ENCODE measurements around the gene NOS1AP.

Gene NOS1AP

DNA sequence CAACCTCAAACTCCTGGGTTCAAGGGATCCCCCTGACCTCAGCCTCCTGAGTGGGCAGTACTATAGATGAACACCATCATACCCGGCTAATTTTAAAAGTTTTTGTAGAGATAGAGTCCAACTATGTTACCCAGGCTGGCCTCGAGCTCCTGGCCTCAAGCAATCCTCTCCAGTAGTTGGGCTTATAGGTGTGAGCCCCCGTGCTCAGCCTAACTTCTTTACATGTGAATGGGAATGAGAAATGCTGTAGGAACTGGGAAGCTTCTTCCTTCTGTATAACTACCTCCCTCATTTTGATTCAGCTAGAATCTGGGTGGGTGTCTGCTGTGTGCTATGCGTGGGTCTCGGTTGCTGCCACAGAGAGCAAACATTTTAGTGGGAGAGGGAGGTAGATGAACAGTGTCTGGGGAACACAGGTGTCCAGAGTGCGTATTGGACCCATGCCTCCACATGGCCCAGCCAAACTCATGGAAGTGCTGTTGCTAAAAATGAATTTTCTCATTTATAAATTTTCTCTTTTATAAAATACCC lies 150.6 kb downstream of the NOS1AP start:
- no peak for DNase-seq (ENCODE audit: low read depth)

DNA sequence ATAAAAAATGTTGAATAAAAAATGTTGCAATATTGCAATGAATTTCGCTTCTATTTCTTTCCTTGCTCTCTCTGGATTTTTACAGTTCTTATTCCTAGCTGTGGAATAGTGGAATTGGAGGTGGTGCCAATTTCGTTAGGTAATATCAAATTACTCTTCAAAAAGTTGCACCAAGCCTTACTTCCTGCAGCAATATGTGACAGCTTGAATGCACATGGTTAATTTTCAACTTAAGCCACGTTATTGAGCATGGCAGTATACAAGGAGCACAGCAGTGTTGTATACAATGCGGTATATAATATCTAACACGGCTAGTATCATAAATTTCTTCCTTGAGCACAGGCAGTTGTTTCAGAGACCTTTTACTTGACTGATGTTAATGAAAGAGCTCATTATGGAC lies 152.5 kb downstream of the NOS1AP start:
- no peak for DNase-seq (ENCODE audit: low read depth)

DNA sequence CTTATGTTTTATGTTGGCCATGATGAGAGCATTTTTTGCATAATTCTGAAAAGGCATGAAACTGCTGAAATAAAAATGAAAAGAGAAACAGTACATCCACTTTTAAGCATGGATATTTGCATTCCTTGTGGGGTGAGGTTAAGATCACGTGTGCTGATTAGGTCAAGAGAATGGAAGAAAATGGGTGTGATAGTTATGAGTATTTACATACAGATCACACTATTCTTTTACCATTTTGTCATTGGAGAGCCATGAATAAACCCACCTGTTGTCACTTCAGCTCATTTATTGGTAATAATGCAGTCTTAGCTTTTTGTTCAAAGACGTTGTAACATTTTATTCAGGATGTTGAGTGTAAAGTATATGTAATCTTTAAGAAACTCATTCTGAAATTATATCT lies 153.2 kb downstream of the NOS1AP start:
- DNase-seq (ENCODE audit: low read depth) = no peak

DNA sequence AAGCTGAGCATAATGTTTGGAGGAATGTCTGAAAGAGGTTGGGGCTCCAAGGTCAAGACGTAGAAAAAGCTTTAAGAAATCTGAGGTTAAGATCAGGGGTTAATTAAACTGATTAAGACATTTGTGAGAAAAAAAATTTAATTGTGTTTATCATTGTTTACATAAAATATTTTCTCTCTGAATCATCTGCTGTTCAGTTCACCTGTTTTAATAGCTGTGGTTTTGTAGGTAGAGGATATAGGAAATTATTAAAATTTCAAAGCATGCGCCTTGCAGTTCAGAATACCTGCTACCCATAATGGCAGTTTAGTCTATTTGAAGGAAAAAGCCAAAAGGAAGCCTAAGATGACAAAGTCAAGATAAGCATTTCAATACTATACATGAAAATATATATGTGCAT lies 154.0 kb downstream of the NOS1AP start:
- DNase-seq (ENCODE audit: low read depth) = no peak

DNA sequence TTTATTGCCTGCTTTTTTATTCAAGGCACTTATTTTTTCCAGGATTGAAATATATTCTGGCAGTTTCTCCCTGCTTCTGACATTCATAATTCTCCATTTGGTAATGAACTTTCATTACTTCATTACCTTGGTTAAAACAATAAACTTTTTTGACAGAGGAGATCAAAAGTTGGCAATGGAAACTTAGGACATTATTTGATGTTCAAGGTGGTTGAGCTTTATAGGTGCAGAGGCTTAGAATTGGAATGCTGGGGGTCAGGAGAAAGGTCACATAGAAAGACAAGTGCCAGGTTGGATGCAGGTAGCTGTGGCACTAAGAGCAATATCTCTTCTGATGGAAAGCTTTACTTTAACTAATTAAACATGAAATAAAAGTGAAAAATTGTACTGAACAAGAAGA lies 154.8 kb downstream of the NOS1AP start:
- DNase-seq (ENCODE audit: low read depth) = no peak

DNA sequence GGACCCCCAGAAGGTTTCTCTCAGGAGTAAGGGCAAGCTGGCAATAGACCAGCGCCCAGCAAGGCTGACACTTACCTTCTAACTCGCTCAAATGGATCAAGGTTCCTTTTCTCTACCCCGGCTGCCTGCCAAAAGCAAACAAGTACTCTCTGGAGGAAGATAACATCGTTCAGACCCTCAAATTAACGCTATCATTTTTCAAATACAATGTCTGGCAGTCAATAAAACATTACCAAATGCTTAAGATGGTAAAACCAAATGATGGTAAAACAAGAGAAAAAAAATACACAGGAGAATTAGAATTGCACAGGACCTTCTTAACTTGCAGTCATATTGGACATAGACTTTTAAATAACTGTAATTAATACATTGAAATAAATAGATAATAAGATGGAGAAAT lies 159.1 kb downstream of the NOS1AP start:
- DNase-seq (ENCODE audit: low read depth) = no peak

DNA sequence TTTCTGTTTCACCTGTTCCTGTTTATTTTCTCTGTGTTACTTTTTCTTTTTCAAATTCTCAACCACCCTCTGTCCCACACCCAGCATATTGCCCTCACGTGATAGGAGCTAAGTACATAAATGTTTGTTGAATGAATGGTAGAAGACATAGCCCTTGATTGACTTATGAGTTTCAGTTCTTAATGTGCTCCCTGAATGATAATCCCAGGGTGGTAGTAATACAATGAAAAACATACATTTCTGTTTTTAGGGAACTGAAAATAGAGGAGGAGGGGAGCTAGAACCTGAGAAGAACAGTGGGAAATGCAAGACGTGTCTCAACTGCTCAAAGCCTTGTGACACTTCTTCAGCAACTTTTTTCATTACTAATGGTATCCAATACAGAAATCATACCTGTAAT lies 160.1 kb downstream of the NOS1AP start:
- no peak for DNase-seq (ENCODE audit: low read depth)

DNA sequence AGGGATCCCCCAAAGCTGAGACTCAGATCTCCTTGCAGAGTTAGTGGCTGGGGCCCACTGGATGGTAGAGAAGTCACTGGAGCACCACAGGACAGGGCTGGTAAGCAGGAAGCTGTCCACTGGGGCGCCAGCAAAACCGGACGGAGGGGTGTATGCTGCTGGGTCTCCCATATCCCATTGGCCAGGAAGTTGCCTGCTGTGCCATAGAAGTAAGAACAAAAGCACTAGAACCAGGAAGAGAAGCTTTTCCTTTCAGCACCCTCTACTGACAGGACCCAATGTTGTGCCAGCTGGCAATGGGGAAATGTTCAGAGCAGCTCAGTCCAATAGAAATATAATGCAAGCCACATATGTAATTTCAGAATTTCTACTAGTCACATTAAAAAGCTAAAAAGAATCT lies 160.6 kb downstream of the NOS1AP start:
- DNase-seq (ENCODE audit: low read depth) = no peak

DNA sequence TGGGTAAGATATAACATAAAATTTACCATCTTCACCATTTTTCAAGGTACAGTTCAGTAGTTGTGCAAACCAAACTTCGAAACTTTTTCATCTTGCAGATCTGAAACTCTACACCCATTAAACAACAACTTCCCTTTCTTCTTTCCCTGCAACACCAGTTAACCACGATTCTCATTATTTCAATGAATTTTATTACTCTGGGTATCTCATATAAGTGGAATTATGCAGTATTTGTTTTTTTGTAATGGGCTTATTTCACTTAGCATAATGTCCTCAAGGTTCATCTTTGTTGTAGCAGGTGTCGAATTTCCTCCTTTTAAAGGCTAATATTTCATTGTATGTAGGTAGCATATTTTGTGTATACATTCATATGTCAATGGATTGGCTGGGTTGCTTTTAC lies 161.0 kb downstream of the NOS1AP start:
- DNase-seq (ENCODE audit: low read depth) = no peak

DNA sequence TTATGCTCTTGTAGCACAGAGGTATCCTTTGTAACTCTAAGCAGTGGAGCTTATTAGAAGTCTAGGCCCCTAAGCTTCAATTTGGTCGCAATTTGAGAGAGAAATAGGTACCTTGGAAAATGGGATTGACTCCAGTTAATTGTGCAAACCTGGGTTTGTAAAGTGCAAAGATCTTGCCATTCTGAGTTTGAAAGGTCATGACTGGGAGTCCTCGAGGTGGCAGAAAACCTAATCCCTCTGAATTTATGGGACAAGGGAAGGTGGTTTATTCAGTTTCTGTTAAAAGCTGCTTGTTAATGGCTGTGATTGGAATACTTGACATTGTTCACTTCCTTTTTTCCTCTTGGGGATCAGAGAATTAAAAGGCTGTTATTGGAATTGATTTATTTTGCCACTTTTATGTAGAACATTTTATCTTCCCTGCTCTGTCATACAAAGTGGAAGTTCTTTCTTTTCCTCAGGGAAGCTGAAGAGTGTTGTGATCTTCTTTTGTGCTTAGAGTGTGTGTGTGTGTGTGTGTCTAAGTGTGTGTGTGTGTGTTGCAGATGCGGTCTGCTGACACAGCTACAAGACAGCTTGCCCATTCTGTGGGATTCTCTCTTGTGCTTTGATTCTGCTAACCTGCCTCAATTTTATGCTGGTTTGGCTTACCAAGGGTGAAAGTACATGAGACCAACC lies 162.7 kb downstream of the NOS1AP start:
- DNase-seq (ENCODE audit: low read depth) = no peak

DNA sequence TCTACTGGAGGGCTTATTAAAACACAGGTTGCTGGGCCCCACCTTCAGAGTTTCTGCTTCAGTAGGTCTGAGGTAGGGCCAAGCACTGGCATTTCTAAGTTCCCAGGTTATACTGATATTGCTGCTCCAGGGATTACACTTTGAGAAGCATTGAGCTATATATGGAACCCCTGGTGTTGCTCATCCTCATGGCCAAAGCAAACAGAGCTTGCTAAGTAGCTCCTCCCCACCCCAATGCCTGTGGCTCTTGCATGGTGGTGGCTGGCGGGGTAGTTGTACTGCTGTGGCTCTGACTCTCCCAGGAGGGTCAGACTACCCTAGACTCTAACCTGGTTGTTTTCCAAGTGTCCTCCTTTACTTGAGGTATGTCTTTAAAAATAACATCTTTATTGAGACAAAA lies 163.6 kb downstream of the NOS1AP start:
- DNase-seq (ENCODE audit: low read depth) = no peak

DNA sequence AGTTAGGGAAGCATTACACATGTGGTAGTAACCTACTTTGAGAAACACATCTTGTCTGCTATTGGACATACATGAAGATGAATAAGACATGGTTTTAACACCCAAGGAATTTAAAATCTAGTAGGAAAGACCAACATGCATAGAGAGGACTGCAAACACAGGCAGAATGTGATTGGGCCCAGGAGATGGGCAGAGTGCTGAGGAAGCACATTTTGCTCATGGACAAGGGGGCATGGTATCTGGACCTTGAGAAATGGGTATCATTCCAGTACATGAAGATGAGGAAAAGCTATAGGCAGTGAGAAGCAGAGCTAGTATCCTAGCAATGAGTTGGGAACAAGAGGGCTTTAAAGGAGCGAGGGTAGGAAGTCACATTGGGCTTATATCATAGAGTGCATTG lies 164.4 kb downstream of the NOS1AP start:
- DNase-seq (ENCODE audit: low read depth) = no peak

DNA sequence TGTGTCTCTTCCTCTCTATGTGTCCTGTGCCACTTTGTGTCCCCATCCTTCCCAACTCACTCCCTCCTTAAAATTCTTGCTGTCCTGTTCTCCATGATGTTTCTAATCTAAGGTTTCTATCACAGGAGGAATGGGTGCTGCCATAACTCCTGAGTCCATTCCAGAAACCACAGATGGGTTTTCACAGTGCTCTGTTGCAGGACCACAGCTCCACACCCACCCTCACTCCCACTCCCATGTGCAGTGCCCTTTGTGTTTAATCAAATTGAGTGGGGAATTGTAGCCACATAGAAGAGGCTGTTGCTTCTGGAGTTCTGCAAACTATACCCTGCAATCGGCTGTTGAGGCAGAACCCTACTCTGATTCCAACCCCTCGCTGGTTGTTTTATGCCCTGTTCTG lies 165.1 kb downstream of the NOS1AP start:
- no peak for DNase-seq (ENCODE audit: low read depth)

DNA sequence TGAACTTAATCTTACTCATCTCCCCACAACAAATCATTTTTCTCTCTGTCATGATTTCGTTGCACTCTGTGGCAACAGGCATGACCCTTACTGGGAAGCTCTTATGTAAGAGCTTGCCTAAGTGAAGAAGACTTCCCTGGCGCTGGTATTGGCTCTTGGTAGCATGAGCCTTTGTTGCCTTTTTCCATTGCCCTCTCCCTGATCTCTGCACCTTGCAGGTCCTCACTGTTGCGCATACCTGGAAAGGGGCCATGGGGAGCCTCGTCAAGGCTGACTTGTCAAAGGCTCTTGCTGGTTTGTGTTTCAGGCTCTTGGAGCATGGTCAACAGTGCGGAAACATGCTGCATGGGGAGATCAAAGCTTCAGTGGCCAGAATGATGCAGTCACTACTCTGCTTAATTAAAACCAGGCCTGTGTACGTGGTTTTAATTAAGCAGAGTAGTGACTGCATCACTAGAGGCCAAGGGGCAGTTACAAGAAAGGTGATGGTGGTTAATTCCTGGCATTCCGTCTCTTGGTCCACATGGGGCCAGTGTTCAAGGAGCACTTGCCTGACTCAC lies 165.8 kb downstream of the NOS1AP start:
- peak; percentile 77 for DNase-seq (ENCODE audit: low read depth)

DNA sequence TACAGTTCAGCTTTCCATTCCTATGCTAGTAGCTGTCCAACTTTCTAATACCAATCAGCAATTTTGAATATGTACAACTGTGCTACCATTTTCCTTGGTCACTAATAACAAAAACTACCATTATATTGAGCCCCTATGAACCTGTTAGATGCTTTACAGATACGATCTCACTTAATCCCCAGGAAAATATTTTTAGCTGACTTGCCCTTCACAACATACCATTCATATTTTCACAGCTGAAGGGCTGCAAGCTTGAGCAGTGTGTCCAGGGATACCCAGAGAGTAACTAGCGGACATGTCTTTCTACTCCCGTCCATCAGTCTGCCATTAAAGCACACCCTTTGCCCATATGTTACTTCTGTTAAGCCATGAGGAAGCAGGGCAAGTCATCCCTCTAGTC lies 166.7 kb downstream of the NOS1AP start:
- DNase-seq (ENCODE audit: low read depth) = peak; percentile 37

DNA sequence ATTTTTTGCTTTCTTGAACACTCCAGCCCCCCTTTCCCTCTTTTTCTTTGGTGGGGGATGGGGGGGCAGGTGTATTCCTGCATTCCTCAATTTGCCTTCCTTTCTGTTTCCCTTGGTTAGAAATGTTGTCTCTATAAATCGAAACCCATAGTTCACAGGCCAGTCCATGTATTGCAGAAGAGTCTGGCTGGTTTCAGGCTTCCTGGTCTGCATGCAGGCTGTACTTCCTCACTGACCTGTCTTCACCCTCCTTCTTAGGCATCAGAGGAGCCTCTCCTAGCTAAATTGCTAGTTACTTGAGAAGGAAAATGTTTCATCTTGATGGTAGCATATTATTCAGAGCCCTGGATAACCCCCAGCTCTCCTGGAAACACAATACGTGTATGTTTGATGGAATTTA lies 167.1 kb downstream of the NOS1AP start:
- DNase-seq (ENCODE audit: low read depth) = no peak

DNA sequence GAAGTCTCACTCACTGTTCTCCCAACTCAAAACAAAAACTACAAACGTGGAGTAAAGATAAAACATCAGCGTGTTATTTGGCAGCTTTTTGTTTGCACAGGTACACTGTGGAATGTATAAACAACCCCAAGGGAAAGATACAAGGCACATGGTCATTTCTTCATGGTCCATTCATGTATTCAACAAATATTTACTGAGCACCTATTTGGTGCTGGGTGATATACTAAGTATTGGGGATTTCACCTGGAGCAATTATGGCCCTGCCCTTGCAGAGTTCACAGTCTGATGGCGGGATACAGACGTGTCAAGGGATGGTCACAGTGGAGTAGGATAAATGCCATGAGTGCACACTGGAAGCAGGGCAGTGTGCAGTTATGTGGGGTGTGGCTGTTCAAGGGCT lies 171.1 kb downstream of the NOS1AP start:
- DNase-seq (ENCODE audit: low read depth) = no peak

DNA sequence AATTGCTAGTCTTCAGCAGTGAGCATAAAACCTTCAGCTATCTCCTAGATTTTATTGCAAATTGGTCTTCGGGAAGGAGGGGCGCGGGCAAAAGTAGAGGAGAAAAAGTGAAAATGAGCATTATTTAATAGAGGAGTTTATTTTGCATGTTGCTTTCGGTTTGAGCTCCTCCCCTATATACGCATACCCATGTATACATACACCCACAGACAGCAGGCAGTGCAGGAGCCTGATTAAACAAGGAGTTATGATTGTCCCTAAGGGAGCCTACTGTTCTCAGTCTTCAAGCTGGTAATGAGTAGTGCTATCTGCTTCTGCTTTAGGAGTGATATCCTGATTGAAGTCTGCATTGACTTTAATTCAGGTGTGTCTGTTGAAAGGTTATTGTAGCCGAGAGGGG lies 173.3 kb downstream of the NOS1AP start:
- no peak for DNase-seq (ENCODE audit: low read depth)

DNA sequence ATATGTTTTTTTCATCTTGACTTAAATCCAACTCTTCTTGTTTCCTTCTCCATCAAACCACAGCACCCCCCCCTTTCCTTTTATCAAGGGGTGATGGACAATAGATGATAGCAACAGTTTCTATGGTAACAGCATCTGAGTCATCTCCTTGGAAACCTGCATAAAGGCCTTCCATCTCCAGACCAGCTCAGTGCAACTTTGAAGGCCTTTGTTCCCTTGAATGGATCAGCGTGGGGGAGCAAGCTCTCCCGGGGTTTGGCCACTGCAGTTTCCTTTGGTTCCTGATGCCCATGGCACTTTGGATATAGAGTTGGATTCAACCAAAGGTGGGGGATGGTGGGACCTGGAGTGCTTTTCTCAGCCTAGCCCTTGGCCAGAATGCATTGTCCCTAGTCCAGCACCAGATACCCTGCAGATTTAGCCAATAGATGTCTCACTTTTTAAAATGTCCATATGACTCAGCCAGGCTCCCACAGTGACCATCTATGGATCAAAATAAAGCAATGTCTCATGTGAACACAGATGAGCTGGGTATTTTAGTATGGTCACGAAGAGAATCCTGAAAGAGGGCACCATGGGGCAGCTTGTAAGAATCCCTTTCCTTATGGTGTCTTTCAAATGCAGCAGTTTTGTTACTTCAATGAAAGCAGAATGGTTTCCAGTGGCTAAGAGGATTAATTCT lies 179.5 kb downstream of the NOS1AP start:
- DNase-seq (ENCODE audit: low read depth) = no peak

DNA sequence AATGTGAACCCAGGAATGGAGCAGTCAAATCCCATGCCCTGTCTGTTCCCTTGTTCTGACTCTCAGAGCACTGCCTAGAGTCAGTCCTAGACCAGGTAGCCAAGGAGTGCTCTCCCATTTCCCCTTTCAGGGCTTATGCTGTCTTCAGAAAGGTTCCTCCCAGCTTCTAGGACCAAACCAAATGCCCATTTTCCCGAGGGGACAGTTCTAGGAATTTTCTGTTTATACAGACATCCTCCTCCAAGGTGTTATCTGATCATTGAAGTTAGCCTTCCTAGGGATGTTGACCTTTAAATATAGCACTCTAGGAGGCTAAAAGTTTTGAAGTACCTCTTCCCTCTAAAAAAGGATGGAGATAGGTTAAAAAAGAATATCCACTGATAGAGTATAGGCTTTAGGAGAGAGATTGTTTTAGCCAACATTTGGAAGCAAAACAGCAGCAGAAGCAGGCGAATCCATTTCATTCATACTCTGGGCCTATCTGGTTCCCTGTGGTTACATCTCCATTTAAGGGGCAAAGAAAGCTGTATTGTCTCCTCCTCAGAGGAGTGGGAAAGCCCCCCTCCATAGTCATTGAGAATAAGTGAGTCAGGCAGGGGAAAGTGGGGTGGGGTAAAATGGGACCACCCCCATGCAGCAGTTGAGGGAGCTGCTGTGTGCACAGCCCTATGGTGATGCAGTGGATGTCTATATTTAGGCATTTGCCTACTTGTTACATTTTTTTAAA lies 180.7 kb downstream of the NOS1AP start:
- DNase-seq (ENCODE audit: low read depth) = no peak

DNA sequence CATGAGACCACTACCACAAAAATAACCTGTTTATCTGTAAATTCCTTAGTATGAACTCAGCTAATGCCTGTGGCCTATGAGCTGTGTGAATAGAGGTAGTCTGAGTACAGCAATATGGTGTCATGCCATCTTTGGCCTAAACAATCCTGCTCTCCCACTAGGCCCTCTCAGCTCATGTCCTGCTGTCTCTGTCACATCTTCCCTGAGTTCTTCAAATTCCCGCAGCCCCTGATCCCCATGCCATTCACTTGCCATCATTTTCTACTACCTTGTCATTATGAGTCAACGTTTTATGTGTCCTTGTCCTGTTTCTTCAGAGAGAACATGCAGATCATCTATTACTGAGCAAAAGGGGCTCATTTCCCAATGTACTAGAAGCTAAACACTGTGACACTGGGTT lies 181.6 kb downstream of the NOS1AP start:
- no peak for DNase-seq (ENCODE audit: low read depth)

DNA sequence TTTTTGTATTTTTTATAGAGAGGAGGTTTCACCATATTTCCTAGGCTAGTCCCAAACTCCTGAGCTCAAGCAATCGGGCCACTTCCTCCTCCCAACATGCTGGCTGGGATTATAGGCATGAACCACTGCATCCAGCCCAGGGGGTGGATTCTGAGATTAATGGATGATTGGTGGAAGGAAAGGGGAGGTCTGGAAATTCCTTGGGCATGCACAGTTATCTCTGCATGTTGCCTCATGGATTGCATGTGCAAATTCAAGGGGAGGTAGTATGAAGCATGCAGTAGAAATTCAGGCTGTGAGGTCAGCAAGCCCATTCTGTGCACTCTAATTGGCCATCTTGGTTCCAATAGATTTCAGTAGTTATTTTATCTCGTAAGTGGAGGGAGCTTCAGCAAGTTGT lies 182.7 kb downstream of the NOS1AP start:
- no peak for DNase-seq (ENCODE audit: low read depth)

DNA sequence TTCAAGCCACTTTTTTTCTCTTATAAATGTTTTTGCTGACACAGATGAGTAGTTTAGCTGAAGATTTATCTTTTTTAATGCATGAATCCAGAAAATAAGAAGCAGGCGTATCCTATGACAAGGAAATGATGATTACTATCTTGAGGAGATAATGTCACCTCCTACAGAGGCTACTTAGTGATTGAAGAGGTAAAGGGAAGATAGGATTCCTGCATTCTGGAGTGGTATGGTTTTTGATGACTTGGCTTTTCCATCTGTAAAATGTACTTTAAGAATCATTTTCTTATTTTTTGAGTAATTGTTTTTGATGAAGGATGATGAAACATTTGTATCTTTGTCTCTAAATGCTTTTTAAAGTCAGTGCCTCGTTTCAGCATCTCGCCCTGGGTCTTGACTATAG lies 184.3 kb downstream of the NOS1AP start:
- no peak for DNase-seq (ENCODE audit: low read depth)
